GM10847 (cell line): ENCODE data around the gene HMG20A.

Experiments used
- POLR2A ChIP-seq: IDR thresholded peaks from 2 replicates; pipeline ENCODE4 v1.6.1; 2011; ENCODE audit not compliant: insufficient read length; ENCODE audit errors: extremely low read depth

Gene HMG20A

GRCh38 chr15:77506311-77507142 is 85.8 kb downstream of the HMG20A start:
- TF ChIP-seq POLR2A: no peak

- no peak for TF ChIP-seq POLR2A
Measured at GRCh38 chr15:77507143-77507897, 86.6 kb downstream of the HMG20A start.

GRCh38 chr15:77507911-77508310 is 87.2 kb downstream of the HMG20A start:
- TF ChIP-seq POLR2A: no peak

- no peak for TF ChIP-seq POLR2A
Measured at GRCh38 chr15:77508541-77509243, 88.0 kb downstream of the HMG20A start.

- TF ChIP-seq POLR2A: no peak
Measured at GRCh38 chr15:77510066-77511057, 89.7 kb downstream of the HMG20A start.

GRCh38 chr15:77511869-77512268 is 91.2 kb downstream of the HMG20A start:
- no peak for TF ChIP-seq POLR2A

- no peak for TF ChIP-seq POLR2A
Measured at GRCh38 chr15:77513226-77513625, 92.5 kb downstream of the HMG20A start.

- no peak for TF ChIP-seq POLR2A
Measured at GRCh38 chr15:77514641-77515402, 94.1 kb downstream of the HMG20A start.

- no peak for TF ChIP-seq POLR2A
Measured at GRCh38 chr15:77515613-77516012, 94.9 kb downstream of the HMG20A start.

GRCh38 chr15:77516076-77516475 is 95.4 kb downstream of the HMG20A start:
- no peak for TF ChIP-seq POLR2A

GRCh38 chr15:77516786-77517185 is 96.1 kb downstream of the HMG20A start:
- no peak for TF ChIP-seq POLR2A

- no peak for TF ChIP-seq POLR2A
Measured at GRCh38 chr15:77517579-77517978, 96.9 kb downstream of the HMG20A start.

GRCh38 chr15:77518458-77518857 is 97.8 kb downstream of the HMG20A start:
- no peak for TF ChIP-seq POLR2A

- no peak for TF ChIP-seq POLR2A
Measured at GRCh38 chr15:77519540-77519939, 98.9 kb downstream of the HMG20A start.
